ENCODE results near the gene ITFG1. TPM values are rescaled to one million over a fixed set of nuclear protein-coding genes. Genes with fewer than 3 reads are reported as not detected.
"Not testable (repeated sequence)": the region's sequence is repeated elsewhere in the genome, so short reads cannot be mapped to it uniquely, and the experiment has no call there.

ITFG1 gene
- polyA plus RNA-seq, 3 donors, result 28.9 to 62.5 (median 35.3) TPM

DNA sequence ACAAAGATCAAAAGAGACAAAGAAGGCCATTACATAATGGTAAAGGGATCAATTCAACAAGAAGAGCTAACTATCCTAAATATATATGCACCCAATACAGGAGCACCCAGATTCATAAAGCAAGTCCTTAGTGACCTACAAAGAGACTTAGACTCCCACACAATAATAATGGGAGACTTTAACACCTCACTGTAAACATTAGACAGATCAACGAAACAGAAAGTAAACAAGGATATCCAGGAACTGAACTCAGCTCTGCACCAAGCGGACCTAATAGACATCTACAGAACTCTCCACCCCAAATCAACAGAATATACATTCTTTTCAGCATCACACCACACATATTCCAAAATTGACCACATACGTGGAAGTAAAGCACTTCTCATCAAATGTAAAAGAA, 20.8 kb downstream of the ITFG1 start:
- H3K36me3 ChIP-seq (replicated peaks in 1 of 2; ENCODE audit: control insufficient read depth in 1 of 2, insufficient read depth in 2 of 2, low read length in 2 of 2), result peaks cover 5 to 26% of the 10 kb centered on the region in 2 donors
- DNase-seq; H3K4me1 ChIP-seq (ENCODE audit: control insufficient read depth in 1 of 2, insufficient read depth in 2 of 2, low read length in 2 of 2); H3K4me3 ChIP-seq (replicated peaks in 1 of 3; ENCODE audit: low read depth in 2 of 3, low read length in 3 of 3); H3K27ac Mint-ChIP-seq; H4K20me1 ChIP-seq (ENCODE audit: insufficient read depth, low read length); H3K4me1 Mint-ChIP-seq; H3K9ac ChIP-seq (ENCODE audit: insufficient read depth, low read length, poor library complexity, severe bottlenecking); H3K4me3 Mint-ChIP-seq; H3K4me2 ChIP-seq (replicated peaks; ENCODE audit: extremely low read depth, low read length, poor library complexity, severe bottlenecking); H3K79me2 ChIP-seq (ENCODE audit: insufficient read depth, low read length); H3K27ac ChIP-seq (ENCODE audit: low read depth in 1 of 2, low read length in 2 of 2); H3K27me3 ChIP-seq (ENCODE audit: control insufficient read depth in 2 of 2, insufficient read depth in 2 of 2, low read length in 2 of 2); H3K27me3 Mint-ChIP-seq (ENCODE audit: low read depth in 3 of 3); intact Hi-C loops (cut with micrococcal nuclease); H3K9me3 ChIP-seq (replicated peaks in 1 of 2; ENCODE audit: control insufficient read depth in 1 of 2, insufficient read depth in 1 of 2, low read length in 2 of 2); H2AFZ ChIP-seq (ENCODE audit: insufficient read depth, low read depth, low read length, poor library complexity, severe bottlenecking): not testable (repeated sequence)
- 71% methylated on average over 2 of the region's 3 CpGs for WGBS (ENCODE audit: insufficient coverage)
- H3K9me3 Mint-ChIP-seq, result peaks cover 6 to 24% (median 16%) of the 10 kb centered on the region in 7 donors
- H3K36me3 Mint-ChIP-seq, result peaks cover 58% of the 10 kb centered on the region in 2 donors

DNA sequence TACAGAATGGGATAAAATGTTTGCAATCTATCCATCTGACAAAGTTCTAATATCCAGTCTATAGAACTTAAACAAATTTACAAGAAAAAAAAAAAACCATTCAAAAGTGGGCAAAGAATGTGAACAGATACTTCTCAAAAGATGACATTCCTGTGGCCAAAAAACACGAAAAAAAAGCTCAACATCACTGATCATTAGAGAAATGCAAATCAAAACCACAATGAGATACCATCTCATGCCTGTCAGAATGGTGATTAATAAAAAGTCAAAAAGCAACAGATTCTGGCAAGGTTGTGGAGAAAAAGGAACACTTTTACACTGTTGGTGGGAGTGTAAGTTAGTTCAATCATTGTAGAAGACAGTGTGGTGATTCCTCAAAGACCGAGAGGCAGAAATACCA, 26.6 kb downstream of the ITFG1 start:
- peak overlapping the region in 1 of 7 donors; percentile 39 for H3K27ac Mint-ChIP-seq
- H3K4me3 ChIP-seq (replicated peaks in 1 of 3; ENCODE audit: low read depth in 2 of 3, low read length in 3 of 3); intact Hi-C loops (cut with micrococcal nuclease); H3K9me3 ChIP-seq (replicated peaks in 1 of 2; ENCODE audit: control insufficient read depth in 1 of 2, insufficient read depth in 1 of 2, low read length in 2 of 2); H3K27me3 Mint-ChIP-seq (ENCODE audit: low read depth in 3 of 3); H4K20me1 ChIP-seq (ENCODE audit: insufficient read depth, low read length); H2AFZ ChIP-seq (ENCODE audit: insufficient read depth, low read depth, low read length, poor library complexity, severe bottlenecking); DNase-seq; H3K4me2 ChIP-seq (replicated peaks; ENCODE audit: extremely low read depth, low read length, poor library complexity, severe bottlenecking); H3K27me3 ChIP-seq (ENCODE audit: control insufficient read depth in 2 of 2, insufficient read depth in 2 of 2, low read length in 2 of 2); H3K27ac ChIP-seq (ENCODE audit: low read depth in 1 of 2, low read length in 2 of 2); H3K4me3 Mint-ChIP-seq; H3K4me1 ChIP-seq (ENCODE audit: control insufficient read depth in 1 of 2, insufficient read depth in 2 of 2, low read length in 2 of 2); H3K79me2 ChIP-seq (ENCODE audit: insufficient read depth, low read length); H3K9ac ChIP-seq (ENCODE audit: insufficient read depth, low read length, poor library complexity, severe bottlenecking): not testable (repeated sequence)
- H3K36me3 Mint-ChIP-seq, result peaks cover 41 to 46% of the 10 kb centered on the region in 2 donors
- peaks cover 5 to 27% of the 10 kb centered on the region in 2 donors for H3K36me3 ChIP-seq (replicated peaks in 1 of 2; ENCODE audit: control insufficient read depth in 1 of 2, insufficient read depth in 2 of 2, low read length in 2 of 2)
- WGBS (ENCODE audit: insufficient coverage), result no CpG with 5 or more reads among the region's 2 CpGs
- H3K9me3 Mint-ChIP-seq, result peaks cover 0 to 15% (median 8%) of the 10 kb centered on the region in 7 donors
- H3K4me1 Mint-ChIP-seq, result peaks cover 11% of the 10 kb centered on the region

DNA sequence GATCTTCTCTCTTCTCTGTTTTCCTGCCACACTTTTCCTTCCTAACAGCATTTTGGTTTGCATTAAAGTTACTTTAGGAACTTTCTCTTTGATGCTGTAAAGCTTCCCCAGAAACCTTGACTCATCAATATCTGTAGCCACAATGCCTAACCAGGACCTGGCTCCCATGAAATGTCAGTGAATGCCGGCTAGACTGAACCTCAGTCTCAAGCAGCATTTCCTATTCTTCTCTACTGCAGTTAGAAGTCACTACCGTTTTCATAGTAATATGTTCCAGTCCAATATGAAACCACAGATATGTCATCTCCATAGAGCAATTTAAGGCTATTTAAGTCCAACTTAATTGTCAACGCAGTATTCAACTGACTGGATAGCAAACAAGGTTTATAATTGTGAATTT, 28.9 kb downstream of the ITFG1 start:
- Mint-ChIP-seq H3K27ac (peak overlapping the region in 1 of 7 donors; percentile 38), H3K4me3 (no peak overlapping the region), H3K4me1 (peaks cover 9% of the 10 kb centered on the region), H3K36me3 (peaks cover 40 to 43% of the 10 kb centered on the region in 2 donors), H3K27me3 (ENCODE audit: low read depth in 3 of 3) (no peaks in the 10 kb centered on the region), H3K9me3 (peaks cover 0 to 5% (median 0%) of the 10 kb centered on the region in 7 donors)
- Histone ChIP-seq H3K79me2 (ENCODE audit: insufficient read depth, low read length) (no peaks in the 10 kb centered on the region), H3K27me3 (ENCODE audit: control insufficient read depth in 2 of 2, insufficient read depth in 2 of 2, low read length in 2 of 2) (no peaks in the 10 kb centered on the region), H3K9me3 (replicated peaks in 1 of 2; ENCODE audit: control insufficient read depth in 1 of 2, insufficient read depth in 1 of 2, low read length in 2 of 2) (no peaks in the 10 kb centered on the region), H3K4me2 (replicated peaks; ENCODE audit: extremely low read depth, low read length, poor library complexity, severe bottlenecking) (no peak overlapping the region), H3K36me3 (replicated peaks in 1 of 2; ENCODE audit: control insufficient read depth in 1 of 2, insufficient read depth in 2 of 2, low read length in 2 of 2) (peaks cover 11 to 30% of the 10 kb centered on the region in 2 donors), H2AFZ (ENCODE audit: insufficient read depth, low read depth, low read length, poor library complexity, severe bottlenecking) (no peak overlapping the region), H3K4me1 (ENCODE audit: control insufficient read depth in 1 of 2, insufficient read depth in 2 of 2, low read length in 2 of 2) (peaks cover 0 to 2% of the 10 kb centered on the region in 2 donors), H3K4me3 (replicated peaks in 1 of 3; ENCODE audit: low read depth in 2 of 3, low read length in 3 of 3) (no peak overlapping the region), H4K20me1 (ENCODE audit: insufficient read depth, low read length) (no peaks in the 10 kb centered on the region), H3K27ac (ENCODE audit: low read depth in 1 of 2, low read length in 2 of 2) (no peak overlapping the region), H3K9ac (ENCODE audit: insufficient read depth, low read length, poor library complexity, severe bottlenecking) (no peak overlapping the region)
- intact Hi-C loops (cut with micrococcal nuclease), result no loop called here
- WGBS (ENCODE audit: insufficient coverage), result 0% methylated on average over 1 of the region's 3 CpGs
- TF ChIP-seq, protein P1, sequence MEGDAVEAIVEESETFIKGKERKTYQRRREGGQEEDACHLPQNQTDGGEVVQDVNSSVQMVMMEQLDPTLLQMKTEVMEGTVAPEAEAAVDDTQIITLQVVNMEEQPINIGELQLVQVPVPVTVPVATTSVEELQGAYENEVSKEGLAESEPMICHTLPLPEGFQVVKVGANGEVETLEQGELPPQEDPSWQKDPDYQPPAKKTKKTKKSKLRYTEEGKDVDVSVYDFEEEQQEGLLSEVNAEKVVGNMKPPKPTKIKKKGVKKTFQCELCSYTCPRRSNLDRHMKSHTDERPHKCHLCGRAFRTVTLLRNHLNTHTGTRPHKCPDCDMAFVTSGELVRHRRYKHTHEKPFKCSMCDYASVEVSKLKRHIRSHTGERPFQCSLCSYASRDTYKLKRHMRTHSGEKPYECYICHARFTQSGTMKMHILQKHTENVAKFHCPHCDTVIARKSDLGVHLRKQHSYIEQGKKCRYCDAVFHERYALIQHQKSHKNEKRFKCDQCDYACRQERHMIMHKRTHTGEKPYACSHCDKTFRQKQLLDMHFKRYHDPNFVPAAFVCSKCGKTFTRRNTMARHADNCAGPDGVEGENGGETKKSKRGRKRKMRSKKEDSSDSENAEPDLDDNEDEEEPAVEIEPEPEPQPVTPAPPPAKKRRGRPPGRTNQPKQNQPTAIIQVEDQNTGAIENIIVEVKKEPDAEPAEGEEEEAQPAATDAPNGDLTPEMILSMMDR (IDR thresholded peaks at IDR 0.05), result no peak
- no peak for DNase-seq

Measured in CD14-positive monocyte (primary cell).